Type B pancreatic cell (in vitro differentiated cells): ENCODE results near the gene ZNF831. TPM values are rescaled to one million over a fixed set of nuclear protein-coding genes. Genes with fewer than 3 reads are reported as not detected.

Experiments
- DNase-seq: peaks from one replicate; pipeline ENCODE4 v3.0.0; 2021; ENCODE audit warnings: mixed read lengths; ENCODE audit not compliant: unreplicated experiment; ENCODE audit errors: extremely low spot score
- H3K27ac Mint-ChIP-seq: 2 replicates; pipeline ENCODE4 v1.8.0; 2021; ENCODE audit warnings: mild to moderate bottlenecking, mixed read lengths
- H3K27me3 Mint-ChIP-seq: 2 replicates; pipeline ENCODE4 v1.8.0; 2021; ENCODE audit warnings: mixed read lengths
- H3K36me3 Mint-ChIP-seq: 2 replicates; pipeline ENCODE4 v1.8.0; 2021; ENCODE audit warnings: mixed read lengths
- H3K4me1 Mint-ChIP-seq: one replicate; pipeline ENCODE4 v1.8.0; 2021; ENCODE audit warnings: mixed read lengths; ENCODE audit not compliant: unreplicated experiment
- H3K4me3 Mint-ChIP-seq: 2 replicates; pipeline ENCODE4 v1.8.0; 2021; ENCODE audit warnings: mild to moderate bottlenecking, mixed read lengths
- H3K9me3 Mint-ChIP-seq: 2 replicates; pipeline ENCODE4 v1.8.0; 2021; ENCODE audit warnings: mixed read lengths
- total RNA-seq: library from RNA; stranded (reverse); gene quantifications from 2 replicates; pipeline ENCODE4 v1.2.1, GENCODE V29; 2021; ENCODE audit warnings: low replicate concordance
- TF ChIP-seq, protein P1 (sequence below): fragments of 200-600 bp; sonication (generic); conservative IDR thresholded peaks from 2 replicates; pipeline ENCODE4 v1.5.0; 2021; ENCODE audit warnings: antibody characterized with exemption, mild to moderate bottlenecking

ZNF831 gene
- total RNA-seq, 1 donor from 2014 or later = not detected

DNA sequence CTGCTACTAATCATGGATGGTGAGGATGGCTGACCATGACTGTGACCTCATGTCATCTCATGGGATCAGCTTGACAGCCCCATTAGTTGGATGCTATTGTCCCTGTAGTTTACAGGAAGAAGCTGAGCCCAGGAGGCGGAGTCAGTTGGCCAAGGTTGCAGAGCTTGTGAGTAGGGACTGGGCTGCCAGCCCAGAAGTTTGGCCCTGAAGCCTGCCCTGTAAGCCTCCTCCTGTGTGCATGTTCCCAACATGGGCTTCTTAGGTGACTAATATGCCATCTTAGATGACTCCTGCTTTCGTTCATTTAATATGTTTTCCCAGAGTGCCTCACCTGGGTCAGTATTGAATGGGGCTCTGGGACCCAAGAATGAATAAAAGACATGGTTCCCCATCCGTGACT, 143.6 kb downstream of the ZNF831 start:
- H3K27me3 Mint-ChIP-seq = peaks cover 41% of the 10 kb centered on the region
- no peak overlapping the region for H3K4me3 Mint-ChIP-seq
- H3K4me1 Mint-ChIP-seq = peaks cover 37% of the 10 kb centered on the region
- no peaks in the 10 kb centered on the region for H3K9me3 Mint-ChIP-seq
- DNase-seq = no peak
- no peak overlapping the region for H3K27ac Mint-ChIP-seq
- TF ChIP-seq, protein P1, sequence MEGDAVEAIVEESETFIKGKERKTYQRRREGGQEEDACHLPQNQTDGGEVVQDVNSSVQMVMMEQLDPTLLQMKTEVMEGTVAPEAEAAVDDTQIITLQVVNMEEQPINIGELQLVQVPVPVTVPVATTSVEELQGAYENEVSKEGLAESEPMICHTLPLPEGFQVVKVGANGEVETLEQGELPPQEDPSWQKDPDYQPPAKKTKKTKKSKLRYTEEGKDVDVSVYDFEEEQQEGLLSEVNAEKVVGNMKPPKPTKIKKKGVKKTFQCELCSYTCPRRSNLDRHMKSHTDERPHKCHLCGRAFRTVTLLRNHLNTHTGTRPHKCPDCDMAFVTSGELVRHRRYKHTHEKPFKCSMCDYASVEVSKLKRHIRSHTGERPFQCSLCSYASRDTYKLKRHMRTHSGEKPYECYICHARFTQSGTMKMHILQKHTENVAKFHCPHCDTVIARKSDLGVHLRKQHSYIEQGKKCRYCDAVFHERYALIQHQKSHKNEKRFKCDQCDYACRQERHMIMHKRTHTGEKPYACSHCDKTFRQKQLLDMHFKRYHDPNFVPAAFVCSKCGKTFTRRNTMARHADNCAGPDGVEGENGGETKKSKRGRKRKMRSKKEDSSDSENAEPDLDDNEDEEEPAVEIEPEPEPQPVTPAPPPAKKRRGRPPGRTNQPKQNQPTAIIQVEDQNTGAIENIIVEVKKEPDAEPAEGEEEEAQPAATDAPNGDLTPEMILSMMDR = no peak
- peaks cover 31% of the 10 kb centered on the region for H3K36me3 Mint-ChIP-seq

Other genes with a start within 250 kb of the ZNF831 start
- 73.0 and 110 TPM in 2 replicates for gene NELFCD, start 182.6 kb upstream of the ZNF831 start, total RNA-seq
- 71.9 and 75.9 TPM in 2 replicates for gene CTSZ, start 156.6 kb upstream of the ZNF831 start, total RNA-seq
- 0.46 and 0.52 TPM in 2 replicates for gene TUBB1, start 144.4 kb upstream of the ZNF831 start, total RNA-seq
- gene ATP5F1E, start 131.5 kb upstream of the ZNF831 start, total RNA-seq = 75.6 and 81.8 TPM in 2 replicates
- gene PRELID3B, start 121.0 kb upstream of the ZNF831 start, total RNA-seq = 45.9 and 54.9 TPM in 2 replicates
- 2.3 and 30.4 TPM in 2 replicates for gene EDN3, start 136.8 kb downstream of the ZNF831 start, total RNA-seq